GM23248 (cell line): ENCODE data around the gene PGA5. TPM values are rescaled to one million over a fixed set of nuclear protein-coding genes. Genes with fewer than 3 reads are reported as not detected.
"Not testable (repeated sequence)": the region's sequence is repeated elsewhere in the genome, so short reads cannot be mapped to it uniquely, and the experiment has no call there.

Experiments
- DNase-seq: peaks from one replicate; pipeline ENCODE4 v3.0.0-alpha.2; 2015
- H2AFZ ChIP-seq: fragments of 200-600 bp; sonication (generic); 2 replicates; pipeline ENCODE4 v1.6.1; 2016; ENCODE audit warnings: antibody characterized with exemption
- H3F3A ChIP-seq: fragments of 200-600 bp; sonication (generic); 2 replicates; pipeline ENCODE4 v1.6.1; 2016; ENCODE audit warnings: mild to moderate bottlenecking, antibody characterized with exemption, mixed run types; ENCODE audit not compliant: insufficient read depth
- H3K27ac ChIP-seq: fragments of 200-600 bp; sonication (generic); 2 replicates; pipeline ENCODE4 v1.5.1; 2016; ENCODE audit warnings: mild to moderate bottlenecking
- H3K27me3 ChIP-seq: fragments of 200-600 bp; sonication (generic); replicated peaks from 2 replicates; pipeline ENCODE4 v1.6.1; 2016; ENCODE audit warnings: mild to moderate bottlenecking; ENCODE audit not compliant: insufficient read depth
- H3K36me3 ChIP-seq: fragments of 200-600 bp; sonication (generic); 2 replicates; pipeline ENCODE4 v1.6.1; 2016; ENCODE audit warnings: low read depth, mild to moderate bottlenecking
- H3K4me1 ChIP-seq: fragments of 200-600 bp; sonication (generic); 2 replicates; pipeline ENCODE4 v1.6.1; 2016; ENCODE audit warnings: mild to moderate bottlenecking; ENCODE audit not compliant: insufficient read depth
- H3K4me2 ChIP-seq: fragments of 200-600 bp; sonication (generic); one replicate; pipeline ENCODE4 v1.6.1; 2016; ENCODE audit warnings: mild to moderate bottlenecking; ENCODE audit not compliant: unreplicated experiment
- H3K4me3 ChIP-seq: fragments of 200-600 bp; sonication (generic); 2 replicates; pipeline ENCODE4 v1.5.1; 2016; ENCODE audit warnings: mild to moderate bottlenecking
- H3K79me2 ChIP-seq: fragments of 200-600 bp; sonication (generic); 2 replicates; pipeline ENCODE4 v1.6.1; 2016; ENCODE audit warnings: mild to moderate bottlenecking; ENCODE audit not compliant: insufficient read depth
- H3K9ac ChIP-seq: fragments of 200-600 bp; sonication (generic); 2 replicates; pipeline ENCODE4 v1.6.1; 2016; ENCODE audit warnings: mild to moderate bottlenecking
- H3K9me2 ChIP-seq: fragments of 200-600 bp; sonication (generic); 2 replicates; pipeline ENCODE4 v1.6.1; 2016; ENCODE audit warnings: mixed run types, mild to moderate bottlenecking, moderate library complexity; ENCODE audit not compliant: insufficient read depth
- H3K9me3 ChIP-seq: fragments of 200-600 bp; sonication (generic); one replicate; pipeline ENCODE4 v1.6.1; 2017; ENCODE audit warnings: low read depth
- H4K20me1 ChIP-seq: fragments of 200-600 bp; sonication (generic); 2 replicates; pipeline ENCODE4 v1.6.0; 2016; ENCODE audit not compliant: insufficient read depth
- WGBS, 2 experiments: methylation state at CpG; one replicate each; pipeline ENCODE4 v1.1.6; 2015 to 2017; ENCODE audit warnings: low lambda C conversion rate in 2 of 2, low coverage in 1 of 2; ENCODE audit errors: missing lambda C conversion rate in 2 of 2; 5-methylcytosine and 5-hydroxymethylcytosine counted together
- in situ Hi-C: fragments of 300-500 bp; cut with MboI; formaldehyde crosslinking; loops from 2 replicates; pipeline ENCODE4 v1.15.0; 2020
- polyA plus RNA-seq: library from polyadenylated mRNA; unstranded; fragments of >200 nt; fragmentation: Nextera tagmentation; extraction: Ambion mirVana; gene quantifications from 2 replicates; pipeline ENCODE4 v1.2.1, GENCODE V29; 2016
- total RNA-seq: library from RNA; depleted of rRNA; stranded (reverse); fragments of >200 nt; shearing (Covaris generic); gene quantifications from 2 replicates; pipeline ENCODE4 v1.2.3, GENCODE V29; 2014

PGA5 gene
- total and polyA plus RNA-seq, 2 experiments from 2014 or later: not detected

GRCh38 chr11:61222047-61222446 is 18.9 kb upstream of the PGA5 start, which contains the start of gene PGA4:
Gene PGA4 (plus strand): TSS chr11:61222347. CDS start chr11:61222401, 54 bp downstream.
- DNase-seq, H3F3A ChIP-seq, H3K9ac ChIP-seq, in situ Hi-C loops, H3K27ac ChIP-seq, H3K4me1 ChIP-seq, H3K27me3 ChIP-seq, H3K4me2 ChIP-seq, H3K36me3 ChIP-seq, H3K9me3 ChIP-seq, H2AFZ ChIP-seq, H3K9me2 ChIP-seq, H3K4me3 ChIP-seq, H4K20me1 ChIP-seq, H3K79me2 ChIP-seq: not testable (repeated sequence)
- no CpG with 5 or more reads among the region's 8 CpGs for WGBS, 2 experiments

GRCh38 chr11:61222692-61223091 is 18.3 kb upstream of the PGA5 start:
- H3K9ac ChIP-seq, H2AFZ ChIP-seq, H3K79me2 ChIP-seq, H3K36me3 ChIP-seq, DNase-seq, H3K4me3 ChIP-seq, H3K9me2 ChIP-seq, H3F3A ChIP-seq, H3K27ac ChIP-seq, H3K9me3 ChIP-seq, in situ Hi-C loops, H4K20me1 ChIP-seq, H3K4me1 ChIP-seq, H3K27me3 ChIP-seq, H3K4me2 ChIP-seq: not testable (repeated sequence)
- WGBS, 2 experiments: no CpG with 5 or more reads among the region's 5 CpGs

DNA sequence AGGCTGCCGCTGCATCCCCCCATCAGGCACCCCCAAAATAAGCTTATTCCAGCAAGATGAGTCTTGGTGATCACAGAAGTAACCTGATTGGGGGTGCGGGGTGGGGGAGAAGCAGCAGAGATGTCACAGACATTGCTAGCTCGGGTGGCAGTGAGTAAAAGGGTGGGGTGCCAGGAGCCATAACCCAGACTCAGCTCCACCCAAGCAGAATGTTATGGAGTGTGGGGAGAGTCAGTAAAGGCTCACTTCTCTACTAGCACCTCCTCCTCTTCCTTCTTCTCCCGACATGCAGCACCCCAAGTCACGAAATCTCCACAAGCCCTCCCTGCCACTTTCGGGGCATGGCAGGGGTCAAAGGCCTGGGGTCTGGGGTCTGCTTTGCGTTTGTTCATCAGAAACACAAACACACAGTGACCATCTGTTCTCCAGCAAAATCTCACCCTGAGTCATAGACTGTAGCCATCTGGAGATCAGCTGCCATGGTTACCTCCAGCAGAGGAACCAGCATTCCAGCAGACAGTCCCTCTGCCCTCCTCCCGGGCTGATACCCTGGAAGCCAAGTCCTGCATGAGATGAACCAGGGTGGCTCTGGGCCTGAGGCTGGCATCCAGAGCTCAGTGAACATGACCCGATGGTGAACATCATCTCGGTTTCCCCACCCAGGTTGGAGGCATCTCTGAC is 14.4 kb upstream of the PGA5 start:
- H3K9me2 ChIP-seq, in situ Hi-C loops, H4K20me1 ChIP-seq, H3K9ac ChIP-seq, H3K36me3 ChIP-seq, H3K4me2 ChIP-seq, H3K4me3 ChIP-seq, H3K79me2 ChIP-seq, H3K4me1 ChIP-seq, H3K27me3 ChIP-seq, DNase-seq, H3F3A ChIP-seq, H3K9me3 ChIP-seq, H2AFZ ChIP-seq, H3K27ac ChIP-seq: not testable (repeated sequence)
- WGBS, 2 experiments: no CpG with 5 or more reads among the region's 10 CpGs

GRCh38 chr11:61229458-61229857 is 11.5 kb upstream of the PGA5 start:
- H4K20me1 ChIP-seq, in situ Hi-C loops, H3K36me3 ChIP-seq, H3K27me3 ChIP-seq, H3K4me3 ChIP-seq, H3K4me1 ChIP-seq, H3K9me2 ChIP-seq, H3K79me2 ChIP-seq, H3K9me3 ChIP-seq, H3F3A ChIP-seq, H3K27ac ChIP-seq, H3K9ac ChIP-seq, H2AFZ ChIP-seq, H3K4me2 ChIP-seq, DNase-seq: not testable (repeated sequence)
- WGBS, 2 experiments: no CpG with 5 or more reads among the region's 6 CpGs

DNA sequence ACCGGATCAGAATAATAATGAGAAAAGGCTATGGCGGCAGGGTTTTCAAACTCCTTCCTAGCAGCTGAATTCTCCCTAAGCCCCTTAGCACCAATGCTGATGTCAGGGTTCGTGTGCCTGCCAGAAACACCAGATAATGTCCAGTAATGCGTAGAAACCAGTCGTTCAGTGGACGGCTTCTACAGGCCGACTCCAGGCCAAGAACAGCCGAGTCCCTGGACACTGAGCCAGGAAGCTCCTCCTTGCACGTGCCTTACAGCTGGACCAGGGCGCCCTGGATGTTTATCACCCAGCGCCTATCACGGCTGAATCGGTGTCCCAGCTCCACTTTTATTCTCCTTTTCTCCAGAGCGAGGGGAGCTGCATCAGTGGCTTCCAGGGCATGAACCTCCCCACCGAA is 9.9 kb upstream of the PGA5 start:
- in situ Hi-C loops, H4K20me1 ChIP-seq, H3K9ac ChIP-seq, H3K9me2 ChIP-seq, H3F3A ChIP-seq, H3K4me1 ChIP-seq, H3K79me2 ChIP-seq, H3K36me3 ChIP-seq, H3K27me3 ChIP-seq, H3K27ac ChIP-seq, H3K4me3 ChIP-seq, H3K4me2 ChIP-seq, H2AFZ ChIP-seq, H3K9me3 ChIP-seq, DNase-seq: not testable (repeated sequence)
- no CpG with 5 or more reads among the region's 15 CpGs for WGBS, 2 experiments

DNA sequence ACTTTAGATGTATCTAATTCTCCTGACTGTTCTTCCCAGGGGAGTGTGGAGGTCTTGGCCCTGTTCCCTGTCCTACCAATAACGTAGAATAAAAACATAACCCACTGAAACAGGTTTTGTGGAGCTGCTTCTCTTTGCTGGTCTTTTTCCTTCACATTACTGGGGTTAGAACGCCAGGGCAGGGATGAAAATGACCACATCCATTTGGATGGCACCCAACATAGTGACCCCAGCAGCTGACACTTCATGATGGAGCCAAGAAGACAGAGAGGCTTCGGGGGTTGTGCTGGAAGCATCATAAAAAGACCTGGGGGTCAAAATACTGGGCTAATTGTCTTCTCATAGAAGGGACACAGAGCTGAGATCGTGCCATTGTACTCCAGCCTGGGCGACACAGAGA is 9.4 kb upstream of the PGA5 start:
- in situ Hi-C loops, H3K79me2 ChIP-seq, H3K27me3 ChIP-seq, H3K27ac ChIP-seq, H3K4me1 ChIP-seq, H3F3A ChIP-seq, H3K4me3 ChIP-seq, H3K9ac ChIP-seq, H3K9me3 ChIP-seq, DNase-seq, H3K9me2 ChIP-seq, H3K36me3 ChIP-seq, H4K20me1 ChIP-seq, H3K4me2 ChIP-seq, H2AFZ ChIP-seq: not testable (repeated sequence)
- 27 to 43% methylated on average over 1 to 2 of the region's 5 CpGs for WGBS, 2 experiments

DNA sequence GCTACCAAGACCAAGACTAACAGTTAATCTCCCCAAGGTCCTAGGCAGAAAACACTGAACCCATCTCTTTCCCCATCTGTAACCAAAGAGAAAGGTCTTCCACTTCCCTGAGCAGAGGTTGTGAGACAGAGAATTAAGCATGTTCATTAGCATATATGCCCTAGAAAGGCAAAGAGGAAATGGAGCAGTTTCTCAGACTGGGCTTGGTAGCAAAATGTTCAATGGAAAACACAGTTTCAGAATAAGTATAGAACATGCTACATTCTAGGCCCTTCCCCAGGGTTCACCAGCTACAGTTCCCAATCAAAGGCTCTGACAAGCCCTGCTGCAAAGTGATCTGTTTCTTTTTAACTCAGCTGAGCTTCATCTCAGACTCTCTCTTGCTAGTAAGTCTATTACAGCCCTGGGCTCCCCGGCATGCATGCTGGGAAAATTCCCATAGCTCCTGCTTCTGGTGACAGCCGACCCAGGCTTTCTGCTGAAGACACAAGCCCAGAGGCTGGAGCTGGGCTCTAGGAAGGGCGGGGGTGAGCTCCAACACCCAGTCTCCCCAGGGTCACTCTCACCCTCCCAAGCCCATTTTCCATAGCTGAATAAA is 8.3 kb upstream of the PGA5 start:
- H3K9ac ChIP-seq, DNase-seq, H3F3A ChIP-seq, H3K4me1 ChIP-seq, H3K4me3 ChIP-seq, H3K9me3 ChIP-seq, in situ Hi-C loops, H3K36me3 ChIP-seq, H3K9me2 ChIP-seq, H3K79me2 ChIP-seq, H4K20me1 ChIP-seq, H2AFZ ChIP-seq, H3K27ac ChIP-seq, H3K27me3 ChIP-seq, H3K4me2 ChIP-seq: not testable (repeated sequence)
- WGBS, 2 experiments: no CpG with 5 or more reads among the region's 3 CpGs

DNA sequence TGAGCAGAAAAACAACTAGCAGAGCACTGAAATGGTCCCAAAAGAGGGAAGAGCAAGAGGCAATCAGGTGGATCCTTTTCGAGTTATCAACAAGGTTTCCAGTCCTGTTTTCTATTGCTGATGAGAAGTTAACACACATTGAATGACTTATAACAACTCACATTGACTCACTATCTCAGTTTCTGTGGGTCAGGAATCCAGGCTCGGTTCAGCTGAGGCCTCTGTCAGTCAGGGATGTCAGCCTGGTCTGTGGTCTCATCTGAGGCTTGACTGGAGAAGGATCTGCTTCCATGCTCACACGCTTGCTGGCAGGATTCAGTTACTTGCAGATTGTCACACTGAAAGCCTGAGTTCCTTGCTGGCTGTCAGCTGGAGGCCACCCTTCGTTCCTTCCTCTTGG is 3.8 kb upstream of the PGA5 start:
- H3K4me2 ChIP-seq, H3K79me2 ChIP-seq, H4K20me1 ChIP-seq, H3K9me2 ChIP-seq, DNase-seq, H2AFZ ChIP-seq, H3K4me3 ChIP-seq, H3F3A ChIP-seq, H3K27me3 ChIP-seq, H3K9ac ChIP-seq, in situ Hi-C loops, H3K27ac ChIP-seq, H3K36me3 ChIP-seq, H3K4me1 ChIP-seq, H3K9me3 ChIP-seq: not testable (repeated sequence)
- no CpG with 5 or more reads among the region's 4 CpGs for WGBS, 2 experiments
